OCI-LY3 (cell line): Measurements from ENCODE around the gene GORAB.

Source experiments
- CTCF ChIP-seq: fragments of 200-600, 300-600 bp; sonication (generic); IDR thresholded peaks from 2 replicates; pipeline ENCODE4 v1.5.1; 2014; ENCODE audit warnings: antibody characterized with exemption, low read length, low read depth
- EZH2phosphoT487 ChIP-seq: fragments of 200-600 bp; shearing (Covaris generic); IDR thresholded peaks from 2 replicates; pipeline ENCODE4 v1.6.1; 2018; ENCODE audit warnings: antibody characterized with exemption, mixed run types, low read depth

- TF ChIP-seq CTCF, result no peak
- TF ChIP-seq EZH2phosphoT487, result no peak
Observed at GRCh38 chr1:170583186-170583585, 51.2 kb downstream of the GORAB start.
